ENCODE measurements around the gene ERN1. TPM values are rescaled to one million over a fixed set of nuclear protein-coding genes. Genes with fewer than 3 reads are reported as not detected.

The ERN1 gene
- total and polyA plus RNA-seq, 2 of the 8 experiments (the other 6 are each of a cell fraction or from before 2014, with no cell fraction given), result 1.8 to 3.9 TPM

GRCh38 chr17:64095144-64095882 lies 34.6 kb downstream of the ERN1 start (continued):
- TF ChIP-seq CHD7 (IDR thresholded peaks at IDR 0.05; ENCODE audit: insufficient replicate concordance, low read length) (no peak), POLR2A (IDR thresholded peaks at IDR 0.05; ENCODE audit: control extremely low read depth in 1 of 2, low read depth in 2 of 2, low read length in 2 of 2) (no peak), TAF1 (IDR thresholded peaks at IDR 0.05; ENCODE audit: low read depth, low read length) (no peak), CHD1 (IDR thresholded peaks at IDR 0.05; ENCODE audit: low read depth, low read length) (no peak)
